Stimulated activated CD4-positive, alpha-beta T cell treated with anti-CD3 and anti-CD28 coated beads, Interleukin-1b, Interleukin-23, amount 100 ng/mL, for 48 hours (primary cell): ENCODE results near the gene DPEP1.
A peak's percentile ranks its signal among the peaks of the same experiment; 100 is the strongest.

Experiments used
- DNase-seq: peaks from one replicate; pipeline ENCODE4 v3.0.0-alpha.2; 2020

DPEP1 gene

GRCh38 chr16:89600427-89600826 is 13.0 kb upstream of the DPEP1 start:
- no peak for DNase-seq

DNA sequence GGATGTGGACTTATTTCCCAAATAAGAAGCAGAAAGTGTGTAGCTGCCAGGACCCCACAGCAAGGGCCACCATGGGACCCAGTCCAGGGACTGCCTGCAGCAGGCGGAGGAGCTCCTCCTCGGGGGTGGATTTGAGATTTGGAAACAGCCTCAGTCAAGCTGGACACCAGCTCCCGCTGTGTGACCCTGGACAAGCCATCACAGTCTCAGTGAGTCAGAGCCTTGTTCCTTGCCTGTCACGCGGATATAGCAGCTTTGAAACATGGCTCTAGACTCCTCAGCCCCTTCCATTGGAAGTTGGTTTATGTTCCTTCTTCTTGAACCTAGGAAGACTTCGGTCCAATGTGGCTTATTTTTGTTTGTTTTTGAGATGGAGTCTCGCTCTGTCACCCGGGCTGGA is 12.5 kb upstream of the DPEP1 start:
- DNase-seq: no peak

DNA sequence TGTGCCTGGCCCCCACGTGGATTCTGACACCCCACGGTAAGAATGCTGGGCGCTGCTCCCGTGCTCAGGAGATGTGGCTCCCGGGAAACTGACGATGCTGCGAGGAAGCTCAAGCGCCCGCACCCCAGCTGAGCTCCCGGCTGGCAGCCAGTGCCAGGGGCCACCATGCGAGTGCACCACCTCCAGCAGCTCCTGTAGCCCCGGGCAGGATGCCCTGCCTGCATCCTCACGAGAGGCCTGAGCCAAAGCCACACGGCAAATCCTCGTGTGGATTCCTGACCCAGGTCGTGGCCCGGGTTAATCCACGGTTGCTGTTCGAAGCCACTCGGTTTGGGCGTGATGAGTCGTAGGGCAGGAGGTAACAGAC is 11.6 kb upstream of the DPEP1 start:
- no peak for DNase-seq

DNA sequence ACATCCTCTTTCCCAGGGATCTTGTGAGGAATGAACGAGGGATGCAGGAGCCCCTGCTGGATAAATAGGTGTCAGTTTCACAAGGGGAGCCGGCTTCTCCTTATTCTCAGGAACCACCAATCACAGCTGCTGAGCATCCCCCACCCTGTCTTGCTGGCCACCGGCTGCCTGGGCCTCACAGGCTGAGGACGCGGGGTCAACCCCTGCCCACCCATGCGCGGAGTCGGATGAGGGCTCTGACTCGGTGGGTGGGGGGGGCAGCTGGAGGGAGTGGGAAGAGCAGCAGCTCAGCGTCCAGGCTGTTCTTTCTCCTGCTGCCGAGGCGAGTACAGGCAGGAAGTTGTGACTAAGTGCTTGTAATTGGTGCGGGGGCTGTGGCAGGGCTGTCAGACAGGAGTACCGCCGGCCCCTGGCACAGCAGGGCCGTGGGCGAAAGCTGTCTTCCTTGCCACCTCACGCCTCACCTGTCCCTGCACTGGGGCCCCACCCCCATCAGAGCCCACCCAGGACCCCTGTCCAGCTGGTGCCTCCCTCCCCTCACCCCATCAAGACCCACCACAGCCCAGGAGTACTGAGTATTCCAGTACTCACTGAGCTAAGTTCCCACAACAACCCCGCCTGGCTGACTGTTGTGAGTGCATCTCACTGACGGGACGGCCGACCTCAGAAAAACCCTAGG is 11.0 kb upstream of the DPEP1 start:
- DNase-seq: peak; percentile 69

DNA sequence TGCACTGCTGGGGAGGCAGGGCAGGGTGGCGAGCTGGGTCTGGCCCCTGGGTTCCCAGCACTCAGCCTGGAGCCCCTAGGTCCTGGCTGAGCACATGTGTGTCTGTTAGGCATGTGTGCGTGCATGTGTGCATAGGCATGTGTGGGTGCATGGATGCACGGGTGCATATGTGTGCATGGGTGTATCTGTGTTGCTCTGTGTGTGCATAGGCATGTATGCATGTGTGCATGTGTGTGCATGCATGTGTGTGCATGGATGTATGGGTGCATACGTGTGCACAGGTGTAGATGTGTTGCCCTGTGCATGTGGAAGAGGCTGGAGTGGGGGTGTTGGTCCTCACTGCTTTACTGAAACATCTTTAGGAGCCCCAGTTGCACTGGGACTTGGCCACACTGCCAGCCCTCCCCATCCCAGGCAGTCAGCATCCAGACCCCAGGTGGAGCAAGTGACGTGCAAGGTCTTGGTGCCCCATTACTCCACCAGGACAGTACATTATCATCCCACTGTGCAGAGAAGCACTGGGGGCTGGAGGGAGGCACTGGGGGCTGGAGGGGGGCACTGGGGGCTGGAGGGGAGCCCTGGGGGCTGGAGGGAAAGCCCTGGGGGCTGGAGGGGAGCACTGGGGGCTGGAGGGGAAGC is 10.4 kb upstream of the DPEP1 start:
- no peak for DNase-seq

- no peak for DNase-seq
Measured at GRCh38 chr16:89604764-89605163, 8.7 kb upstream of the DPEP1 start.

- DNase-seq: no peak
Measured at GRCh38 chr16:89605186-89605970, 8.1 kb upstream of the DPEP1 start.

DNA sequence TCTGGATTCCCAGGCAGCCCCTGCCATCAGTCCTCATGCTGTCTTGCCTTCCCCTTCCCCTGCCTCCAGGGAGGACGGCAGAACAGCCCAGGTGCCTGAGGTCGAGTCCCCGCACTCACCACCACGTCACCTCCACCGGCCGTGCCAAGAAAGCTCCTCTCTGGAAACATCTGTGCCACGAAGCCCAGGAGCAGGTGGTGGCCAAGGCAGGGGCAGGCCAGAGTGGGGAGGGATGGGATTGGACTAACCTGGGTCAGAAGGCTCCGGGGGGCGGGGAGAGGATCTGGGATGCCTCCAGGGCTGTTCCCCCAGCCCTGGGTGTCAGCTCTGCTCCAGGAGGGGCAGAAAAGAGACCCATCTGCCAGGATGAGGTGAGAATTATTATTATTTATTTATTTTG is 7.4 kb upstream of the DPEP1 start:
- DNase-seq: no peak

- no peak for DNase-seq
Measured at GRCh38 chr16:89607453-89607852, 6.0 kb upstream of the DPEP1 start.

GRCh38 chr16:89607937-89608740 is 5.3 kb upstream of the DPEP1 start:
- no peak for DNase-seq

GRCh38 chr16:89610108-89610453 is 3.4 kb upstream of the DPEP1 start:
- no peak for DNase-seq

- no peak for DNase-seq
Measured at GRCh38 chr16:89612415-89613166, 851 bp upstream of the DPEP1 start.

DNA sequence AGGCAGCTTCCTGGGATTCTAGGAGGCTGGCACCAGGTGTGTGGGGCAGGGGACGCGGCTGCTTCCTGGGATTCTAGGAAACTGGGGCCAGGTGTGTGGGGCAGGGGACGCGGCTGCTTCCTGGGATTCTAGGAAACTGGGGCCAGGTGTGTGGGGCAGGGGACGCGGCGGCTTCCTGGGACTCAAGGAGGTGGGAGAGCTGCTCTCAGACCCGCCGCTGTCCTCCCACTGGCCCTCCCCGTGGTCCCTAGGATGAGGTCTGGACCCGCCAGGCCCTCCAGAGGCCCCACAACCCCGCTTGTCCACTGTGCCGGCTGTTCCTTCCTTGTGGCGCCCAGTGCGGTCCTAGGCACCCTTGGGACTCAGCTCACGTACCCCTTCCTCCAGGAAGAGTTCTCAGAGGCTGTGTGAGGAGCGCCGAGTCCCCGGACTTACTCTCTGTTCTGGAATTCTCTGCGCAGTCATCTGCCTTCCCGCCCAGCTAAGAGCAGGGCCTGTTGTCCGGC is 565 bp downstream of the DPEP1 start:
- DNase-seq: no peak

- no peak for DNase-seq
Measured at GRCh38 chr16:89615176-89615575, 1.7 kb downstream of the DPEP1 start.

DNA sequence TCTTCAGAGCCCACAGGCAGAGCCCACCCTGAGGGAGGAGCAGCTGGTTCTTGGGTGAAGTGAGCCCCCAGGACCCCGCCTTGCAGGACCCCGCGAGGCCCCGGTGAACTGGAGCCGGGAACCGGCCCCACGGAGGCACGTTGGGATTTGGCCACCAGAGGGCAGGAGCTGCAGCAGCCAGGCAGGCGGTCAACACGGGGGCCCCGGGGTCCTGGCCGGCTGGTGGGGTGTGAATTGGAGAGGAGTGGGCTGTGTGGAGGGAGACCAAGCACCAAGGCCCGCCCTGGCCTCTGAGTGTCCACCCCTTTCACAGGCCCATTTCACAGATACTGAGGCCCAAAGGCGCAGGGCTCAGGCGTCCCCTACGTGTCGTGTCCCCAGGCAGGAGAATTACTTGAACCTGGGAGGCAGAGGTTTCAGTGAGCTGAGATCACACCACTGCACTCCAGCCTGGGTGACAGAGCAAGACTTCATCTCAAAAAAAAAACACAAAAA is 2.2 kb downstream of the DPEP1 start:
- no peak for DNase-seq

DNA sequence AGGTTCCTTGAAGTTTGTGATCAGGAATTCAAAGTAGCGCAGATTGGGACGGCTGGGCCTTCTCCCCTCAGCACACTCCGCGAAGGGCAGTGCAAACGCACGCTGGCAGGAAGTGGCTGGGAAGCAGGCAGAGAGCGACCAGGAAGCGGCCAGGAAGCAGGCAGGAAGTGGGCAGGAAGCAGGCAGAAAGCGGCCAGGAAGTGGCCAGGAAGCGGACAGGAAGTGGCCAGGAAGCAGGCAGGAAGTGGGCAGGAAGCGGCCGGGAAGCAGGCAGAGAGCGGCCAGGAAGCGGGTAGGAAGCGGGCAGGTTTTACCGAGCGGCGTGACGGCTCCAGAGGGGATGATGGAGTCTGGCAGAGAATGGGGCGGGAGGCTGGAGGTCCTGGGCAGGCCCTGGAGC is 3.2 kb downstream of the DPEP1 start:
- no peak for DNase-seq

- no peak for DNase-seq
Measured at GRCh38 chr16:89617036-89617435, 3.6 kb downstream of the DPEP1 start.

DNA sequence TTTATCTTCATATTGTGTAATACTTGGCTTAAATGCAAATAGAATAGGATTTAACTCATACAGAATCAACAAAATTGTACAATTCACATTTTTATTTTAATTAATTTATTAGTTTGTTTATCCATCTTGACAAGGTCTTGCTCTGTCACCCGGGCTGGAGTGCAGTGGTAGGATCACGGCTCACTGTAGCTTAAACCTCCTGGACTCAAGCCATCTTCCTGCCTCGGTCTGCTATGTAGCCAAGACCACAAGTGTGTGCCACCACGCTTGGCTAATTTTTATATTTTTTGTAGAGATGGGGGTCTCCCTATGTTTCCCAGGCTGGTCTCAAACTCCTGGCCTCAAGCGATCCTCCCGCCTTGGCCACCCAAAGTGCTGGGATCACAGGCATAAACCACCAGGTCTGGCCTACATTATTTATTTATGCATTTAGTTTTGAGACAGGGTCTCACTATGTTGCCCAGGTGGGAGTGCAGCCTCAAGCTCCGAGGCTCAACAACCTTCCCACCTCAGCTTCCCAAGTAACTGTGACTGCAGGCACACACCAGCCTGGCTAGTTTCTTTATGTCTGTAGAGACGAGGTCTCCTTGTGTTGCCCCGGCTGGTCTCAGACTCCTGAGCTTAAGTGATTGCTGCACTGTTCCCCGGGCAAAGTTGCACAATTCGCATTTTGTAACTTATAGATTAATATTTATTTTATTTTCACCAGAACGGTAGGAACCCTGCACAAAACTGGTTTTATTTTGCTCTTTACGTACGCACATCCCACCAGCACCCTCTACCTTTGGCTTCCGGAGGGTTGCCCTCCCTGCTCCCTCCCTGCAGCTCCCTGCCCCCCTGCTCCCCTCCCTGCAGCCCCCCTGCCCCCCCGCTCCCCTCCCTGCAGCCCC is 4.9 kb downstream of the DPEP1 start:
- no peak for DNase-seq

DNA sequence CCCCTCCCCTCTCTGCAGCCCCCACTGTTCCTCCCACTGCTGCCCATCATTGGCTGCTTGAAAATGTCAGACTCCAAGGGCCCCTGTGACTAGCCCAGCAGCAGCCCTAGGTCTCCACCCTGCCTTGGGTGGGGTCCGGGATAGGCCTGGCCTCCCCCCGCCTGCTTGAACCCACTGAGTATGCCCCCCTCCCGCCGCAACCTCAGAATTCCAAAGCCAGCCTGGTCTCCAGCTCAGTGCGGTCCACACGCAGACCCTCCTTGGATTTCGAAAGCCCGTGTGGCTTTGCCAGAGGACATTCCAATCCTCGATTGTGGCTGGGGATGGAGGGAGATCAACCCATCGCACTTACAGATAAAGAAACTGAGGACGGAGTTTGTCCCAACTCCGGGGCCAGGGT is 6.4 kb downstream of the DPEP1 start:
- DNase-seq: no peak

DNA sequence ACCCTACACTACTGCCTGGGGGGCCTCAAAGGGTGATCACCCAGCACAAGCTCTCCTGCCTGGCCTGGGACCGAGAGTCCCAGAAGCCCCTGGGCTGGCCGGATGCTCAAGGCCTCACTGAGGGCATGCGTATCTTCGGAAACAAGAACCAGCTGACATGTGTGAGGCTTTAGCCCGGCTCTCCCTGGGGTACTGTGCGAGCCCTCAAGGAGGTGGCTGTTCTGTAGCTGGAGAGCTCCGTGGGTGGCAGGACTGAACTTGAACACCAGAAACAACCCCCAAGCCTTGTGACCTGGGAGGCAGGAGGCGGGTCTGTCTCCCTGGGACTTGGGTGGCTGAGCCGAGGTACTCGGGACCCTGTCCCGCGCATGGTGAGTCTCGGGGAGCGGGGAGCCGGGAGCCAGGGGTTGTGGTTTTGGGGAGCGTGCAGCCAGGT is 7.0 kb downstream of the DPEP1 start:
- no peak for DNase-seq

- no peak for DNase-seq
Measured at GRCh38 chr16:89621136-89621697, 7.8 kb downstream of the DPEP1 start.
